GM12878 (cell line): ENCODE results near the gene LSM12. TPM values are rescaled to one million over a fixed set of nuclear protein-coding genes. Genes with fewer than 3 reads are reported as not detected.

ENCODE experiments used
- ASH2L ChIP-seq: fragments of 300-600, 200-600 bp; sonication (generic); IDR thresholded peaks from 2 replicates; pipeline ENCODE4 v1.6.1; 2017; ENCODE audit warnings: low read depth, mild to moderate bottlenecking, borderline replicate concordance
- ATF7 ChIP-seq: fragments of 450-650 bp; IDR thresholded peaks from 2 replicates; pipeline ENCODE4 v1.6.1; 2016; ENCODE audit warnings: low read depth, mild to moderate bottlenecking
- BHLHE40 ChIP-seq, 2 experiments: fragments of 450-650 bp in 1 of 2; IDR thresholded peaks; 2 replicates each; pipeline ENCODE4 v1.6.1; 2011 to 2017; ENCODE audit warnings: low read depth in 2 of 2, borderline replicate concordance in 1 of 2, improper control_type of control experiment in 1 of 2, low read length in 1 of 2, mild to moderate bottlenecking in 1 of 2
- CREB1 ChIP-seq: IDR thresholded peaks from 2 replicates; pipeline ENCODE4 v1.6.1; 2012; ENCODE audit warnings: low read depth, mild to moderate bottlenecking, inconsistent platforms
- CREM ChIP-seq: IDR thresholded peaks from 2 replicates; pipeline ENCODE4 v1.6.1; 2014; ENCODE audit warnings: antibody characterized with exemption, low read depth
- EGR1 ChIP-seq, 2 experiments: IDR thresholded peaks; 1 replicate in 1 of 2; 2 replicates in 1 of 2; pipeline ENCODE4 v1.6.1; 2011 to 2012; ENCODE audit warnings: low read depth in 2 of 2, low read length in 2 of 2, borderline replicate concordance in 1 of 2, mild to moderate bottlenecking in 1 of 2, moderate library complexity in 1 of 2
- IKZF2 ChIP-seq, 2 experiments: fragments of 450-650 bp; IDR thresholded peaks; 2 replicates each; pipeline ENCODE4 v1.6.1; 2017; ENCODE audit warnings: mild to moderate bottlenecking in 2 of 2, moderate library complexity in 2 of 2
- JUND ChIP-seq: IDR thresholded peaks from 2 replicates; pipeline ENCODE4 v1.6.1; 2012; ENCODE audit warnings: low read depth, mild to moderate bottlenecking, low read length, improper control_type of control experiment, moderate library complexity
- MYC ChIP-seq: IDR thresholded peaks from 2 replicates; pipeline ENCODE4 v1.6.1; 2011; ENCODE audit warnings: mild to moderate bottlenecking, low read length, moderate library complexity, inconsistent platforms; ENCODE audit not compliant: insufficient read depth, insufficient replicate concordance, insufficient read length, severe bottlenecking
- PML ChIP-seq: IDR thresholded peaks from 2 replicates; pipeline ENCODE4 v1.6.1; 2012; ENCODE audit warnings: low read length, inconsistent platforms
- SMC3 ChIP-seq: IDR thresholded peaks from 2 replicates; pipeline ENCODE4 v1.6.1; 2011; ENCODE audit warnings: low read length, improper control_type of control experiment, borderline replicate concordance
- SUZ12 ChIP-seq: fragments of 200-600 bp; sonication (generic); IDR thresholded peaks from one replicate; pipeline ENCODE4 v1.6.1; 2018; ENCODE audit warnings: antibody characterized with exemption, mild to moderate bottlenecking; ENCODE audit not compliant: unreplicated experiment
- TCF12 ChIP-seq: IDR thresholded peaks from 2 replicates; pipeline ENCODE4 v1.6.1; 2011; ENCODE audit warnings: low read depth, mild to moderate bottlenecking, low read length
- ZNF207 ChIP-seq: fragments of 450-650 bp; IDR thresholded peaks from 2 replicates; pipeline ENCODE4 v1.6.1; 2014; ENCODE audit warnings: antibody characterized with exemption, mild to moderate bottlenecking, borderline replicate concordance
- polyA plus RNA-seq, 11 experiments: library from polyadenylated mRNA; depleted of rRNA in 4 of 11; unstranded in 6 of 11; stranded (reverse) in 5 of 11; fragments of >200 nt; fragmentation: Nextera tagmentation in 4 of 11; fragmentation: Illumina TruSeq in 1 of 11; extraction: Ambion mirVana in 4 of 11; extraction: Trizol in 1 of 11; gene quantifications; 1 replicate in 1 of 11; 2 replicates in 10 of 11; pipeline versions ENCODE4 v1.2.1 to v1.2.3, GENCODE V29; 2011 to 2016; ENCODE audit warnings: inconsistent platforms in 2 of 11, missing spikeins in 2 of 11, low read depth in 1 of 11
- total RNA-seq, 4 experiments: library from RNA; depleted of rRNA in 3 of 4; stranded (reverse); fragments of >200 nt in 3 of 4; fragmentation: Illumina TruSeq in 1 of 4; extraction: Trizol in 1 of 4; gene quantifications; 2 replicates each; pipeline versions ENCODE4 v1.2.1 to v1.2.3, GENCODE V29; 2013 to 2021
- TF ChIP-seq, protein P1 (sequence below): fragments of 450-650 bp; IDR thresholded peaks from 2 replicates; pipeline ENCODE4 v1.6.1; 2017; ENCODE audit warnings: mild to moderate bottlenecking, moderate library complexity
- TF ChIP-seq, protein P2 (sequence below): IDR thresholded peaks from 2 replicates; pipeline ENCODE4 v1.6.1; 2012; ENCODE audit warnings: mild to moderate bottlenecking, low read depth, low read length
- TF ChIP-seq, protein P3 (sequence below): fragments of 450-650 bp; IDR thresholded peaks from 2 replicates; pipeline ENCODE4 v1.6.1; 2017; ENCODE audit warnings: mild to moderate bottlenecking, low read depth, inconsistent platforms; ENCODE audit not compliant: poor library complexity, severe bottlenecking
- TF ChIP-seq, protein P4 (sequence below): IDR thresholded peaks from 2 replicates; pipeline ENCODE4 v1.6.1; 2012; ENCODE audit warnings: low read length, inconsistent platforms

Gene LSM12
- total and polyA plus RNA-seq, 10 of the 15 experiments (the other 5 are each of a cell fraction or from before 2014, with no cell fraction given): 51.1 to 206 (median 70.8) TPM

DNA sequence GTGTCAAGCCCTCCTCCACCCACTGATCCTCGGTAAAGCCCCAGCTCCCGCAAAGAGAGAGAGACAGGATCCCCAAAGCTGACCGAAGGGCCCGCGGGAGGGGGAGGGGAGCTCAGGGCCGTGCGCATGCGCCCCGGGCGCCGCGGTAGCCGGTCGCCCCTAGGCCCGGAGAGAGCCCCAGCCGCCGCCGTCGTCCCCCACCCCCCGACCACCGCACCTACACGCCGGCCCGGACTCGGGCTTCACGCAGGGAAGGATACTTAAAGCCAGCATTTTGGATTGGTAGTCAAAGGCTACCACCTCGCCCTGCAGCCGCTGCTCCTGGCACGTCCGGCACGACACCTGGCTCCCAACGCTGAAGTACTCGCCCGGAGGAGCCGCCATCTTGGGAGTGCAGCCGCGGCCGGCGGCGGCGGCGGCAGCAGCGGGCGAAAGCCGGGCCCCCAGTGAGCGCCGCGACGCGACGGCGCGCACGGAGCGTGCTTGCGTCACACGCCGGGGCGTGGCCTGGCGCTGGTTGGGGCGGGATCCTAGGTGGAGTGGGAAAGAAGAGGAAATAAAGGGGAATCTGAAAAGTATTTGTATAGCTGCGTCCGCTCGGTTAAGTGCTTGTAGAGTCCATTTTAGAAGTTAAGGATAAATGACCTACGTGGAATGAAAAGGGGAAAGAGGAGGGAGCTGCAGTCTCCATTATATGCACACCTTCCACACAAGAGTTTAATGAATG is at the start of gene LSM12 (continued):
- TF ChIP-seq, protein P1, sequence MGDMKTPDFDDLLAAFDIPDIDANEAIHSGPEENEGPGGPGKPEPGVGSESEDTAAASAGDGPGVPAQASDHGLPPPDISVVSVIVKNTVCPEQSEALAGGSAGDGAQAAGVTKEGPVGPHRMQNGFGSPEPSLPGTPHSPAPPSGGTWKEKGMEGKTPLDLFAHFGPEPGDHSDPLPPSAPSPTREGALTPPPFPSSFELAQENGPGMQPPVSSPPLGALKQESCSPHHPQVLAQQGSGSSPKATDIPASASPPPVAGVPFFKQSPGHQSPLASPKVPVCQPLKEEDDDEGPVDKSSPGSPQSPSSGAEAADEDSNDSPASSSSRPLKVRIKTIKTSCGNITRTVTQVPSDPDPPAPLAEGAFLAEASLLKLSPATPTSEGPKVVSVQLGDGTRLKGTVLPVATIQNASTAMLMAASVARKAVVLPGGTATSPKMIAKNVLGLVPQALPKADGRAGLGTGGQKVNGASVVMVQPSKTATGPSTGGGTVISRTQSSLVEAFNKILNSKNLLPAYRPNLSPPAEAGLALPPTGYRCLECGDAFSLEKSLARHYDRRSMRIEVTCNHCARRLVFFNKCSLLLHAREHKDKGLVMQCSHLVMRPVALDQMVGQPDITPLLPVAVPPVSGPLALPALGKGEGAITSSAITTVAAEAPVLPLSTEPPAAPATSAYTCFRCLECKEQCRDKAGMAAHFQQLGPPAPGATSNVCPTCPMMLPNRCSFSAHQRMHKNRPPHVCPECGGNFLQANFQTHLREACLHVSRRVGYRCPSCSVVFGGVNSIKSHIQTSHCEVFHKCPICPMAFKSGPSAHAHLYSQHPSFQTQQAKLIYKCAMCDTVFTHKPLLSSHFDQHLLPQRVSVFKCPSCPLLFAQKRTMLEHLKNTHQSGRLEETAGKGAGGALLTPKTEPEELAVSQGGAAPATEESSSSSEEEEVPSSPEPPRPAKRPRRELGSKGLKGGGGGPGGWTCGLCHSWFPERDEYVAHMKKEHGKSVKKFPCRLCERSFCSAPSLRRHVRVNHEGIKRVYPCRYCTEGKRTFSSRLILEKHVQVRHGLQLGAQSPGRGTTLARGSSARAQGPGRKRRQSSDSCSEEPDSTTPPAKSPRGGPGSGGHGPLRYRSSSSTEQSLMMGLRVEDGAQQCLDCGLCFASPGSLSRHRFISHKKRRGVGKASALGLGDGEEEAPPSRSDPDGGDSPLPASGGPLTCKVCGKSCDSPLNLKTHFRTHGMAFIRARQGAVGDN: peak; percentile 52; the same call in 1 of the 2 replicates
- TF ChIP-seq SUZ12: no peak
- TF ChIP-seq BHLHE40 (IDR thresholded peaks at IDR 0.05; ENCODE audit: borderline replicate concordance in 1 of 2, low read depth in 2 of 2, low read length in 1 of 2): peak in 1 of 2 experiments; percentile 70; a peak in 2 of 4 replicates
- TF ChIP-seq ZNF207: peak; percentile 92; the same call in 1 of the 2 replicates
- TF ChIP-seq ATF7: no peak
- TF ChIP-seq, protein P2, sequence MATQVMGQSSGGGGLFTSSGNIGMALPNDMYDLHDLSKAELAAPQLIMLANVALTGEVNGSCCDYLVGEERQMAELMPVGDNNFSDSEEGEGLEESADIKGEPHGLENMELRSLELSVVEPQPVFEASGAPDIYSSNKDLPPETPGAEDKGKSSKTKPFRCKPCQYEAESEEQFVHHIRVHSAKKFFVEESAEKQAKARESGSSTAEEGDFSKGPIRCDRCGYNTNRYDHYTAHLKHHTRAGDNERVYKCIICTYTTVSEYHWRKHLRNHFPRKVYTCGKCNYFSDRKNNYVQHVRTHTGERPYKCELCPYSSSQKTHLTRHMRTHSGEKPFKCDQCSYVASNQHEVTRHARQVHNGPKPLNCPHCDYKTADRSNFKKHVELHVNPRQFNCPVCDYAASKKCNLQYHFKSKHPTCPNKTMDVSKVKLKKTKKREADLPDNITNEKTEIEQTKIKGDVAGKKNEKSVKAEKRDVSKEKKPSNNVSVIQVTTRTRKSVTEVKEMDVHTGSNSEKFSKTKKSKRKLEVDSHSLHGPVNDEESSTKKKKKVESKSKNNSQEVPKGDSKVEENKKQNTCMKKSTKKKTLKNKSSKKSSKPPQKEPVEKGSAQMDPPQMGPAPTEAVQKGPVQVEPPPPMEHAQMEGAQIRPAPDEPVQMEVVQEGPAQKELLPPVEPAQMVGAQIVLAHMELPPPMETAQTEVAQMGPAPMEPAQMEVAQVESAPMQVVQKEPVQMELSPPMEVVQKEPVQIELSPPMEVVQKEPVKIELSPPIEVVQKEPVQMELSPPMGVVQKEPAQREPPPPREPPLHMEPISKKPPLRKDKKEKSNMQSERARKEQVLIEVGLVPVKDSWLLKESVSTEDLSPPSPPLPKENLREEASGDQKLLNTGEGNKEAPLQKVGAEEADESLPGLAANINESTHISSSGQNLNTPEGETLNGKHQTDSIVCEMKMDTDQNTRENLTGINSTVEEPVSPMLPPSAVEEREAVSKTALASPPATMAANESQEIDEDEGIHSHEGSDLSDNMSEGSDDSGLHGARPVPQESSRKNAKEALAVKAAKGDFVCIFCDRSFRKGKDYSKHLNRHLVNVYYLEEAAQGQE: no peak
- TF ChIP-seq PML: peak; percentile 58; the same call in 1 of the 2 replicates
- TF ChIP-seq, protein P3, sequence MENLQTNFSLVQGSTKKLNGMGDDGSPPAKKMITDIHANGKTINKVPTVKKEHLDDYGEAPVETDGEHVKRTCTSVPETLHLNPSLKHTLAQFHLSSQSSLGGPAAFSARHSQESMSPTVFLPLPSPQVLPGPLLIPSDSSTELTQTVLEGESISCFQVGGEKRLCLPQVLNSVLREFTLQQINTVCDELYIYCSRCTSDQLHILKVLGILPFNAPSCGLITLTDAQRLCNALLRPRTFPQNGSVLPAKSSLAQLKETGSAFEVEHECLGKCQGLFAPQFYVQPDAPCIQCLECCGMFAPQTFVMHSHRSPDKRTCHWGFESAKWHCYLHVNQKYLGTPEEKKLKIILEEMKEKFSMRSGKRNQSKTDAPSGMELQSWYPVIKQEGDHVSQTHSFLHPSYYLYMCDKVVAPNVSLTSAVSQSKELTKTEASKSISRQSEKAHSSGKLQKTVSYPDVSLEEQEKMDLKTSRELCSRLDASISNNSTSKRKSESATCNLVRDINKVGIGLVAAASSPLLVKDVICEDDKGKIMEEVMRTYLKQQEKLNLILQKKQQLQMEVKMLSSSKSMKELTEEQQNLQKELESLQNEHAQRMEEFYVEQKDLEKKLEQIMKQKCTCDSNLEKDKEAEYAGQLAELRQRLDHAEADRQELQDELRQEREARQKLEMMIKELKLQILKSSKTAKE: no peak
- TF ChIP-seq MYC: no peak
- TF ChIP-seq, protein P4, sequence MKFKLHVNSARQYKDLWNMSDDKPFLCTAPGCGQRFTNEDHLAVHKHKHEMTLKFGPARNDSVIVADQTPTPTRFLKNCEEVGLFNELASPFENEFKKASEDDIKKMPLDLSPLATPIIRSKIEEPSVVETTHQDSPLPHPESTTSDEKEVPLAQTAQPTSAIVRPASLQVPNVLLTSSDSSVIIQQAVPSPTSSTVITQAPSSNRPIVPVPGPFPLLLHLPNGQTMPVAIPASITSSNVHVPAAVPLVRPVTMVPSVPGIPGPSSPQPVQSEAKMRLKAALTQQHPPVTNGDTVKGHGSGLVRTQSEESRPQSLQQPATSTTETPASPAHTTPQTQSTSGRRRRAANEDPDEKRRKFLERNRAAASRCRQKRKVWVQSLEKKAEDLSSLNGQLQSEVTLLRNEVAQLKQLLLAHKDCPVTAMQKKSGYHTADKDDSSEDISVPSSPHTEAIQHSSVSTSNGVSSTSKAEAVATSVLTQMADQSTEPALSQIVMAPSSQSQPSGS: no peak
- TF ChIP-seq CREM: peak; percentile 64; the same call in 1 of the 2 replicates
- TF ChIP-seq JUND: no peak
- TF ChIP-seq ASH2L: no peak
- TF ChIP-seq TCF12: no peak
- 0 out of 4 replicates have a peak, but pooled peaks of 1 of the 2 experiments have one; percentile 9 for TF ChIP-seq IKZF2 (IDR thresholded peaks at IDR 0.05)
- peak in 1 of 2 experiments; percentile 94; a peak in 1 of 3 replicates for TF ChIP-seq EGR1 (IDR thresholded peaks at IDR 0.05; ENCODE audit: borderline replicate concordance in 1 of 2, low read depth in 2 of 2, low read length in 2 of 2)
- TF ChIP-seq CREB1: peak; percentile 82
- TF ChIP-seq SMC3: no peak
